Osteocyte (in vitro differentiated cells): Measurements from ENCODE around the gene CBX3. TPM values are rescaled to one million over a fixed set of nuclear protein-coding genes. Genes with fewer than 3 reads are reported as not detected.

Source experiments
- DNase-seq: peaks from one replicate; pipeline ENCODE4 v3.0.0; 2021; ENCODE audit warnings: mixed read lengths; ENCODE audit not compliant: unreplicated experiment; ENCODE audit errors: extremely low spot score
- H3K27ac Mint-ChIP-seq: one replicate; pipeline ENCODE4 v1.8.0; 2021; ENCODE audit warnings: mild to moderate bottlenecking, mixed read lengths; ENCODE audit not compliant: unreplicated experiment
- H3K27me3 Mint-ChIP-seq: one replicate; pipeline ENCODE4 v1.8.0; 2021; ENCODE audit warnings: mixed read lengths; ENCODE audit not compliant: unreplicated experiment
- H3K36me3 Mint-ChIP-seq: one replicate; pipeline ENCODE4 v1.8.0; 2021; ENCODE audit warnings: mixed read lengths; ENCODE audit not compliant: unreplicated experiment
- H3K4me1 Mint-ChIP-seq: one replicate; pipeline ENCODE4 v1.8.0; 2021; ENCODE audit warnings: mixed read lengths; ENCODE audit not compliant: unreplicated experiment
- H3K4me3 Mint-ChIP-seq: one replicate; pipeline ENCODE4 v1.8.0; 2021; ENCODE audit warnings: mild to moderate bottlenecking, moderate library complexity, mixed read lengths; ENCODE audit not compliant: unreplicated experiment
- H3K9me3 Mint-ChIP-seq: one replicate; pipeline ENCODE4 v1.8.0; 2021; ENCODE audit warnings: mixed read lengths; ENCODE audit not compliant: unreplicated experiment
- total RNA-seq: library from RNA; stranded (reverse); gene quantifications from 2 replicates; pipeline ENCODE4 v1.2.1, GENCODE V29; 2021
- TF ChIP-seq, protein P1 (sequence below): fragments of 200-600 bp; sonication (generic); IDR thresholded peaks from 2 replicates; pipeline ENCODE4 v1.5.0; 2021; ENCODE audit warnings: antibody characterized with exemption, mild to moderate bottlenecking, moderate library complexity

Gene CBX3
- total RNA-seq, 1 donor from 2014 or later = 133 TPM

DNA sequence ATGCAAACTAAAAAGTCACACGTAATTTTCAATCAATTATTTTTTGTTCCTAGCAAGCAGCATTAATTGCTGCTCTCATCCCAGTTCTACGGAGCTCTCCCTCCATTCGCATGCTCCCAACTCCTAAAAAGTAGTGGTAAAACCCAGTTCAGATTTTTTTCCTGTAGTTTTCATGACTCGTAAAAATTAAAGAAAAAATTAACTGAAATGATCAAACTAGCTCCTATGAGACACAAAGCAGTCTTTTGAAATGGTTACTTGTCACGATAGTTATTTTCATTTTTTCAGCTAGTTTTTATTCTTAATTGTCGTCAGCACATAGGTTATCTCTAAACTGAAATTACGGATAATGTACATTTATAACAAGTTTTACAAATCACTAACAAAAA lies 2.8 kb upstream of the CBX3 start:
- Mint-ChIP-seq H3K27ac (peak overlapping the region; percentile 100), H3K4me1 (peaks cover 47% of the 10 kb centered on the region), H3K9me3 (no peaks in the 10 kb centered on the region), H3K27me3 (no peaks in the 10 kb centered on the region), H3K4me3 (peak overlapping the region; percentile 99), H3K36me3 (peaks cover 62% of the 10 kb centered on the region)
- DNase-seq = no peak
- TF ChIP-seq, protein P1, sequence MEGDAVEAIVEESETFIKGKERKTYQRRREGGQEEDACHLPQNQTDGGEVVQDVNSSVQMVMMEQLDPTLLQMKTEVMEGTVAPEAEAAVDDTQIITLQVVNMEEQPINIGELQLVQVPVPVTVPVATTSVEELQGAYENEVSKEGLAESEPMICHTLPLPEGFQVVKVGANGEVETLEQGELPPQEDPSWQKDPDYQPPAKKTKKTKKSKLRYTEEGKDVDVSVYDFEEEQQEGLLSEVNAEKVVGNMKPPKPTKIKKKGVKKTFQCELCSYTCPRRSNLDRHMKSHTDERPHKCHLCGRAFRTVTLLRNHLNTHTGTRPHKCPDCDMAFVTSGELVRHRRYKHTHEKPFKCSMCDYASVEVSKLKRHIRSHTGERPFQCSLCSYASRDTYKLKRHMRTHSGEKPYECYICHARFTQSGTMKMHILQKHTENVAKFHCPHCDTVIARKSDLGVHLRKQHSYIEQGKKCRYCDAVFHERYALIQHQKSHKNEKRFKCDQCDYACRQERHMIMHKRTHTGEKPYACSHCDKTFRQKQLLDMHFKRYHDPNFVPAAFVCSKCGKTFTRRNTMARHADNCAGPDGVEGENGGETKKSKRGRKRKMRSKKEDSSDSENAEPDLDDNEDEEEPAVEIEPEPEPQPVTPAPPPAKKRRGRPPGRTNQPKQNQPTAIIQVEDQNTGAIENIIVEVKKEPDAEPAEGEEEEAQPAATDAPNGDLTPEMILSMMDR = no peak

DNA sequence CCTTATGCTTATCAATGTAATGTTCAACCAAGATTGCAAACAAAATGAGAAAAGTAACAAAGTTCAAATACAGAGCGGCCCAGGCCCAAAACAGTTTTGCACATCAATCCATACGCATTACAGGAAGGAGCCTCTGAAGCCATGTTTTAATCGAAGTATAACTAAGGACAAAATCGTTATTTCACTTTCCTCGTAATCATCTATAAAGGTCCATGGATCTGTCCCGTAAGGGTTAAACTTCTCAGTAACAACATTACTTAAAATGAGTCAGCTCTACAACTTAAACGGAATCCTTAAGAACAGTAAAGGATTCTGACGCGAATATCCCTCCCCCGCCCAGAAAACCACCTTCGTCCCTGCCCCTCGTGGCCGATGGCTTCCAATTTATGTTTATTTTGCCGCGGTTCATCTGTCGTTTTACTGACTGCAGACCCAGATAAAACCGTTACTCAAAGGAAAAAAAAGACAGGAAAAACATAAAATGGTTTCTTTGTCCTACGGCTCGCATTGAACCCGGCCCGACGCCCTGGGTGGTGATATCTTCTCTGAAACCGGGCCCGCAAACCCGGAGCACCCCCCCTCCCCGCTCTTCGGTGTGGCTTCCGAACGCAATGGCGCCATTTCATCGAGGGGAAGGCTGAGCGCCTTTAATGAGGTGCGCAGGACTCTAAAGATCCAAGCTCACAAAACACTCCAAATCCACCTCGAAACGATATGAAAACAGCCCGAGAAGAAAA lies 2.1 kb upstream of the CBX3 start:
- Mint-ChIP-seq H3K4me3 (peak overlapping the region; percentile 99), H3K4me1 (peaks cover 47% of the 10 kb centered on the region), H3K9me3 (no peaks in the 10 kb centered on the region), H3K36me3 (peaks cover 56% of the 10 kb centered on the region), H3K27me3 (no peaks in the 10 kb centered on the region), H3K27ac (peak overlapping the region; percentile 100)
- no peak for DNase-seq
- TF ChIP-seq, protein P1 = no peak

DNA sequence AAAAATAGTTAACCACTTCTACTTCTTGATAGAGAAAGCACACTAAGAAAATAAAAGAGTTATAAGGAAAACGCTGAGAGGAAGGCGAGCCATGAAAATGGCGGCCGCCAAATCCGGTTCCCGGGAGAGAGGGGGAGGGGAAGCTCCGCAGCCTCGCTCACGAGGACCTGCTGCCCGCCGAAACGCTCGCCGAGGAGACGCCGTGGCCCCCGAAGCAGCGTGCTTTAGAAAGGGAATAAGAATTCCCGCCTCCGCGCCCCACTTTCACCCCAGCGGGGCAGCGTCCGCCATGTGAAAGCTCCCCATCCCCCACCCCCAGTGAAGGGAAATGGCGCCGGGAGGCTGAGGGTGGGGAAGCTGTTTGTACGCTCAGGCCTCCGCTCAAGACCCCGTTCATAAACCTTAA lies 1.5 kb upstream of the CBX3 start:
- Mint-ChIP-seq H3K27me3 (no peaks in the 10 kb centered on the region), H3K9me3 (no peaks in the 10 kb centered on the region), H3K27ac (peak overlapping the region; percentile 100), H3K36me3 (peaks cover 52% of the 10 kb centered on the region), H3K4me3 (peak overlapping the region; percentile 99), H3K4me1 (peaks cover 49% of the 10 kb centered on the region)
- TF ChIP-seq, protein P1 = no peak
- DNase-seq = peak; percentile 89

DNA sequence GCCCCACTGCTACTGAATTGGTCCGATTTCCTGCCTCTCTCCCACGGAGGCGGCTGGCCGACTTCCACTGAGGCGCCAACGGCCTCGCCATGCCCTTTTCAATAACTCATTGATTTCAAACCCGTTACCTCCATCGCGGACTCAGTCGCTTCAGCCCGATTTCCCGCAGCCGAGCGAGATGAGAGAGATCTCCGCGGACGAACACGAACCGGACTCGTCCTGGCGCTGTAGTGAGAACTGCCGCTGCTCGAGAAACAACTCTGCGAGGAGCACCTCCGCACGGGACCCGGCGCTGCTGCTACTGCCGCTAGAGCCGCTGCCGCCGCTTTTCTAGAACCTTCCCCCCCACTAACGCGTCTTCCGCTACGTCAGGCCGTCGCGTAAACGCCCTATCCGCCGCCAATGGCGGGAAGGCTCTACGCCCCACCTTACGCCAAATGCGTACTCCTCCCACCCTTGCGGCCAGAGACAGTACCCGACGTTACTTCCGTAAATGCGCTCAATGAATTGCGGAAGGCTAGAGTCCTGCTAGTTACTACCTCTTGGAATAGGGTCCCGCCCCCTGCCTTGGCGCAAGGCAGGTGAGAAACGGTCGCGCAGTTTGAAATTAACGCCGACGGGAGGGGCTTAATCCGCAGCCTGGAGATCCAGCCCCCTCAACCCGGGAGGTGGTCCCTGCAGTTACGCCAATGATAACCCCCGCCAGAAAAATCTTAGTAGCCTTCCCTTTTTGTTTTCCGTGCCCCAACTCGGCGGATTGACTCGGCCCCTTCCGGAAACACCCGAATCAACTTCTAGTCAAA lies 900 bp upstream of the CBX3 start, which contains the start of gene HNRNPA2B1:
Gene HNRNPA2B1 (minus strand): TSS at position 303 of the 803 bp plus-strand sequence. CDS start 169 bp downstream, at position 134.
- Mint-ChIP-seq H3K9me3 (no peaks in the 10 kb centered on the region), H3K4me1 (peaks cover 49% of the 10 kb centered on the region), H3K27ac (peak within 1 kb of the TSS; percentile 100), H3K36me3 (peaks cover 52% of the 10 kb centered on the region), H3K27me3 (no peaks in the 10 kb centered on the region), H3K4me3 (peak within 1 kb of the TSS; percentile 99)
- peak; percentile 98 for DNase-seq
- TF ChIP-seq, protein P1 = no peak
